CD4-positive, alpha-beta T cell treated with Interleukin-17A for 4 hours (primary cell): ENCODE measurements around the gene TLCD3A.
"Not testable (repeated sequence)": the region's sequence is repeated elsewhere in the genome, so short reads cannot be mapped to it uniquely, and the experiment has no call there.

Source experiments
- DNase-seq: peaks from one replicate; pipeline ENCODE4 v3.0.0-alpha.2; 2020; ENCODE audit warnings: mixed read lengths

Gene TLCD3A

DNA sequence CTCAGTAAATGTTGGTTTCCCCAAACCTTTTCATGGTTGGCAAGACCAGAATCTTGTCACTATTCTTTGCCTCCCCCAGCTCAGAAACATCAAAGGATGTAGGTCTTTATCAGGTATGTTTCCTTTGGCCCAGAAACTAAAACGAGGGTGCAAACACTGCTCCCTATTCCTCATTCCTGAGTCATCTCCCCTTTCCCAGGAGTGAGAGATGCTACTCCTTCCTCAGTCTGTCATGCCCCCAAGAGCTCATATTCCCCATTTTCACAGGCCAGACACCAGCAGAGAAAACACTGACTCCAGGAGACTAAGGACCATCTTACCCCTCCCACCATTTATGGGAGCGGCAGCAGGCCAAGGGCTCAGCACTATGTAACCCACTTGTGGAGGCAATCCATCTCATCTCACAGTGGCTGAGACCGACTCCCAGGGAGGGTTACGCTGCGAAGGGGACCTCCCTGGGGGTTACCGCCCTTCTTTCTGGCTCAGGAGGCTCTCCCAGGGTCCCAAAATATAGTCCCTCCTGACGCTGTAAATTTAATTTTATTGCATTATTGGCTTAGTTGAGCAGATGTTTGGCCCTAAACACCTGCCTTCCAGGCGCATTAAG lies 18.1 kb downstream of the TLCD3A start:
- DNase-seq = no peak

DNA sequence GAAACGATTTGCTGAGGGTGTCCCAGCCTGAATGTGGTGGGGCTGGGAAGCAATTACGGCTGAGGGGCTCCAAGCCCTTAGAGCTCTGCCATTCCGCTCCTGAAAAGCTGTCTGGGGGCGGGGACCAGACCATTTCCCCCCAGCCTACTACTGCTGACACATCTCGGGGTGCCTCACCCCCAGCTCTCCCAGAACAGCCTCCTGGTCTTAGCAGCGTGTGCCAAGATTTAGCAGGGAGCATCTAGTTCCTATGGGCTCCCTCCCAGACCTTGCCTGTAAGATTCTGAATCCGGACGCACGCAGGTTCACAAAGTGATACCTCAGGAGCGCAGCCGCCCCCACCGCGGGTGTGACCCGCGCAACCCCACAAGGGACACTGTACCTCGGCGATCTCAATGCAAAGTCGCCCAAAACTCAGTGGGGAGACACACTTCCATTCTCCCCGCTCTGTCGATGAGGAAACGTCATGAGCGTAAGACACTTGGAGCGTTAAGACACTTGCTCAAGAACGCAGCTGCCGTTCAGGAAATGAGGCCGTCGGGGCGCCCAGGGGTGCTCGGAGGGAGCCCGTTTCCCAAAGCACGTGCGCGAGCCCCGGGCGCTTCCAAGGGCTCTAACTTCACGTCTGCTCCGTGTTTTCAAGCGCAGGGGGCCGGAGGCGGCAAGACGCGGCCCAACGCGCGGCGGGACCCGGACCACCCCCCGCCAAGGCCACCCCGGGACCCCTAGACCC lies 19.0 kb downstream of the TLCD3A start:
- peak; percentile 65 for DNase-seq

DNA sequence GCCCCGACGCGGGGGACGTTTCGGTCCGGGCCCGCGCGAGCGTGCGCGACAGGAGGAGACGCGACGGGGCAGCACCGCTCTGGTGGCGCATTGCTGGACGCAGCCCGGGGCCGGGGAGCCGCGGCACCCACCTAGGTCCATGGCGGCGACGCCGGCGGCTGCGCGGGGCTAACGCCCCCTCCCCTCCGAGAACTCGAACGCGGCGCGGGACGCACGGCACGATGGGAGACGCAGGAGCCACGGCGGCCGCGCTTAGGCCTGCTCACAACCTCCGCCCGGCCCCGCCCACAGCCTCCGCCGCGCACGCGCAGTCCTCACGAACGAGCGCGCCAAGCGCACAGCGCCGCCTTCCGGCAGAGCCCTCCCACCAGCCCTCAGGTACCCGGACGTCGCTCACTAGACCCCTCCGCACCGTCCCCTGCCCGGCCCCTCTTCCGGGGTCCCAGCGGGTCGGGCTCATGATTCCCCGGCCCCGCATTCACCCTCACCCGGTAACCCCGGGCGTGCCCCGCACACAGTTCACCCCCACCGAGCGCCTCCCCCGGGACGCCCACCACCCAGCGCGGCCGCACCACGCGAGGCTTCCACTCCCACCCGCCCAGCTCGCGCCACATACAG lies 19.7 kb downstream of the TLCD3A start, which contains the start of gene GEMIN4:
TSS of gene GEMIN4 (minus strand) at position 263 of the 618 bp plus-strand sequence. CDS start at position 141, 122 bp downstream.
- DNase-seq = peak; percentile 99

DNA sequence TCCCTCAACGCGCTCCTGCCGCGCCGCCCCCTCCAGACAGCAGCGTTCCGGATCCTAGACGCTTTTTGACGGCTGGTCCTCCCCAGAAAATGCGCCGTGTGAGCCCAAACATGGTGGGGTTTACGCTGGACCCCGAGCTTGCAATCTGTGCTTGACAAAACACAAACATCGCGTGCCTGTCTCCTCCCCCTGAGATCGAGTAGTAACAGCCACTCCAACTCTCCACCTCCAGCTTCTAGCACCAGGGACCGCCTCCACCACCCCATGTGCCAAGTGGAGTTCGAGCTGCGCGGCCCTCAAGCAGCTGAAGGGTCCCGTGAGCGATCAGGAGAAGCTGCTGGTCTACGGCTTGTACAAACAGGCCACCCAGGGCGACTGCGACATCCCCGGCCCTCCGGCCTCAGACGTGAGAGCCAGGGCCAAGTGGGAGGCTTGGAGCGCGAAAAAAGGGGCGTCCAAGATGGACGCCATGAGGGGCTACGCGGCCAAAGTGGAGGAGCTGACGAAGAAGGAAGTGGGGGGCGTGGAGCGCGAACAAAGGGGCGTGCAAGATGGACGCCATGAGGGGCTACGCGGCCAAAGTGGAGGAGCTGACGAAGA lies 20.3 kb downstream of the TLCD3A start:
- DNase-seq = no peak

DNA sequence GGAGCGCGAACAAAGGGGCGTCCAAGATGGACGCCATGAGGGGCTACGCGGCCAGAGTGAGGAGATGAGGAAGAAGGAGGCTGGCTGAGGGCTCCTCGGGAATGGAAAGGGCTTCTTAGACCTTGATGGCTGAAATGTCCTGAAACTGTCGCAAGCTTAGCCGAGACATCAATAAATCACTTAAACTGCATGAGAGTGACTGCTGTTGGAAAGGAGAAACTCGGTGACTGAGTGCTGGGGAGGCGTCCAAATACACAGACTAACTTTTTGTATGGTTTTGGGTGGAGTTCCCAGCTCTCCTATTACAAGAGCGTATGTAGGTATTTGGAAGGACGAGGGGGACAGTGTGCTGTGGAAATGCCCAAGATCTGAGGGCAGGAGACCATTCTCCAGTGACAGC lies 21.0 kb downstream of the TLCD3A start:
- DNase-seq = no peak

DNA sequence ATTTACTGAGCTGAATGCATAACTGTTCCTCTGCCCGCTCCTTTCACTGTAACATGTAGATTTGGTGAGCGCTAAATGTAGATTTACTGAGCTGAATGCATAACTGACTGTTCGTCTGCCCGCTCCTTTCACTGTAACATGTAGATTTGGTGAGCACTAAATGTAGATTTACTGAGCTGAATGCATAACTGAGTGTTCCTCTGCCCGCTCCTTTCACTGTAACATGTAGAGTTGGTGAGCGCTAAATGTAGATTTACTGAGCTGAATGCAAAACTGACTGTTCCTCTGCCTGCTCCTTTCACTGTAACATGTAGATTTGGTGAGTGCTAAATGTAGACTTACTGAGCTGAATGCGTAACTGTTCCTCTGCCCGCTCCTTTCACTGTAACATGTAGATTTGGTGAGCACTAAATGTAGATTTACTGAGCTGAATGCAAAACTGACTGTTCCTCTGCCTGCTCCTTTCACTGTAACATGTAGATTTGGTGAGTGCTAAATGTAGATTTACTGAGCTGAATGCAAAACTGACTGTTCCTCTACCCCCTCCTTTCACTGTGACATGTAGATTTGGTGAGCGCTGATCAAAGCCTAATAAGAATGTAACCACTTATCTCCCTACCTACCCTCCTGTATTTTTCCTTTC lies 23.0 kb downstream of the TLCD3A start:
- DNase-seq = not testable (repeated sequence)

DNA sequence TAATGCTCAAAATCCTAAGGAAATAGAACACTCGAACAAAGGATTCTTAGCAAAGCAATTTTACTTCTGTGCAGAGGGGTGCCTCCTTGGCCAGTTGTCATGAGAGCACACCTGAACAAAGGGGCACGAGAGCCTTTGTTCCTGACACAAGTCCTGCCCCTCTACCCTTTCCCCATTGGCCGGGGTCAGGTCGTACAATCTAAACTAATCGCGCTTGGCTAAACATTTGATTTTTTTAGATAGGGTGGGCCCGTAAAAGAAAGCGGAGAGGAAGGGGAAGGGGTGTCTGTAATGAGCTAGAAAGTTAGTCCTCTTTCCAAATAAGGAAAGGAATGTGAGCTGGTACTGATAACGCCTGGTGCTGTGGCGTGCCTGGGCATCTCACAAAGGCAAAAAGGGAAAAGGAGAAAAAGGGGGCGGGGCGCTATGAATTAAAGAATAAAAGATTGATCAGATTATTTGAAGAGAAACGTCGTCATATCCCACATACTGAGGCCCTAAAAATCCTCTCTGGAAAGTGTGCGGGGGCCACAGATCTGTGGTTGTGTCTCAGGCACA lies 23.7 kb downstream of the TLCD3A start:
- not testable (repeated sequence) for DNase-seq

DNA sequence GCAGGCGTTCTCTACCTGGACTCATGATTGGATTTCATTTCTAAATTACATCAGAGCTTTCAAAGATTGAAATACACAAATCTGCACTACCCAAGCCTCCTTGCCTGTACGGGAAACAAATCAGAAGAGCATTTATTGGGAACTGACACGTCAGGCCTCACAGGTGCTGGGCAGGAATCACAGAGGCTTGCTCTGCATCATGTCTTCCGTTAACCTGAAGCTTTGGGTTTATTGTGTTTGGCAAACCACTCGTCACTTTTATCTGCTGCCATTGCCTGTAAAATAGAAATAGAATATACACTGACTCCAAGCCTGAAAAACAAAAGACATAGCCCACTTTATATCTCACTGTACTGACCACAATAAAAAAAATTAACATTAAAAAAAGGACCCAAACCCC lies 27.6 kb downstream of the TLCD3A start:
- no peak for DNase-seq

DNA sequence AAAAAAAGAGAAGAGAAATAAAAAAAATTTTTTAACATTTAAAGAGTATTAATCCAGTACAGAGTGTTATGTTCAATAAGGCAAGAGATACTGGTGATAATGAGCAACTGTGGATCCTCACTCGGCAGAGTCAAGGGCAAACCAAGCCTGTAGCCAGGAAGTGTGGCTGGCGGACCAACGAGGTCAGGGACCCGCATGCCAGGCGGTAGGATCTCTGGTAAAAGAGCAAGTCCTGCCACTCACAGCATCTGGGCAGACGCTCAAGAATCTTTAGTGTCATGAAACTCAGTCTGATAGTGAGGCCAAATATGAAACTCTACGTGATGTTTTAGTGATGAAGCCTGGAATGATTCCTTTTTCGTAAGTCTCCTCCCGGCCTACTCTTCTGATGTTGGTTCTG lies 28.0 kb downstream of the TLCD3A start:
- DNase-seq = no peak

DNA sequence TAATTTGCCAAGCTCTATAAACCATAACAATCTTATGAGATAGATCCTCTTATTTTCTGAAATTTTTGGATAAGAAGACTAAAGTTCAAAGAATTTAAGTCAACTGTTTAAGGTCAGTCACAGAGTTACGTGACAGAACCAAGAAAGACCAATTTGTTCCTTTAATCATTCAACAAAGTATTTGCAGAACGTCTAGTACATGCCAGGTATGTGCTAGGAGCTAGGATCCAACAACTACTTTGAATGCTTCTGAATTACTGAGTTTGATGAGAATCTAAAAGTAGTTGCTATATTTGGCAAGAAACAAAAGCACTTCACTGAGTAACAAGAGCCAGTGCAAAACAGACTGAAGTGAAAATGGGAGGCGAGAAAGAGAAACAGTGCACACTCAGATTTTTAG lies 34.7 kb downstream of the TLCD3A start:
- no peak for DNase-seq

DNA sequence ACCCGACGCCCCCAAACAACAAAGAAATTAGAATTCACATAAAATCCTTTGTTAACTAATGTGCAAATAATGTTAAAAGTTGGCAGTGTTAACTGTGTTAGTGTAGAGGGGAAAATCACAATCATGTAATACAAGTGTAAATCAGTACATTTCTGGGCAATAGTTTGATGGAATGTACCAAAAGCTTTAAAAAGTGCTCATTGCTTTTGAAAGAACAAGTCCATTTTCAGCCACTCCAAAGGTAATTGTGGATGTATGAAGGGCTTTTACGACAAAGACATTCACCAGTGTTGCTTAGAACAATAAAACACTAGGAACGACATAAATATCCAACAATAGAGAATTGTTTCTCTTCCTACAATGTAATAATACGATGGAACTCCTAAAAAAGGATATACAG lies 40.6 kb downstream of the TLCD3A start:
- no peak for DNase-seq

DNA sequence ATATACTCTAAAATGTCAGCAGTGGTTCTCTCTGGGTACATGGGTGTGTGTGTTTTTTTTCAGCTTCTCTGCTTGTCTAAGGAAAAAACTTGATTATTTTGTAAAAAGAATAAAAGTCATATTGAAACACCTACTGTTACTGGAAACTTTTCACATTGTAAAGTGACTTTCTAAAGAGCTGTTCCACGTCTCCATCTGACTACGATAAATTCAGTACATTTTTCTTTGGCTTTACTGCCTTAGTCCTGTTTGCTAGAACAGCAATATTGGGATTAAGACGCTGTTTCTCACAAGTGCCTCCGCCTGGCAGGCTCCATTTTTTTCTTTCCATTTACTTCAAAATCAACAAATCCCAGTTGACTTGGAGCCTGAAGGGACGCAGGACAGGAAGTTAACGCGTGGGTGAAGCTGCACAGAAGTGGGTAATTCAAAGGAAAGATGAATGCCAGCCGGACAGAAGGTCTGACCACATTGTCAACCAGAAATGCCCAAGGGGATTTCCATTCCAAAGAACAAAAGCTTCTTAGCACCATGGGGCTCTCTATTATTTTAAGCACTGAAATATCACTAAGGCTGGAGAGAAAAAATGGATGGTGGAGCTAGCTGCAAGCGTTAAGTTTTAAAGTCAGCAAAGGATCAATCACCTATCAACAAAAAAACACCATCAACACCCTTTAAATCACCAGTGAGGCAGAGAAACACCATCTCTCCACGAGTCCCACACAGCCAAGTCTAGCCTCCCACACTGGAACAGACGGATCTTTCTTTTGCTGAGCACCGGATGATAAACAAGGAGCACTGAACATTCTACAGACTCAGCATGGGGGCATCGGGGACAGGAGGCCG lies 41.3 kb downstream of the TLCD3A start:
- no peak for DNase-seq

DNA sequence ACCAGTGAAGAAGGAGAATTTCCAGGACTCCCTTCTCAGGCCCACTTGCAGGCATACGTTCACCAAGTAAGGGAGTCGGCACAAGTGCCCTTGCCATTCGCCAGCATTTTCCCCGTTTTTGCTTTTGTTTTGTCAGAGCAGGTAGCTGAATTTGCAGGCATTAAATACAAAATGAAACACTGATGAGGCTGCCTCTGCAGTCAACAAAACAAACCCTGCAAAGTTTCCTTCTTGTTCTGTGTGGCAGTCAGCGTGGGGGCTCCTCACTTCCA lies 41.9 kb downstream of the TLCD3A start:
- no peak for DNase-seq

DNA sequence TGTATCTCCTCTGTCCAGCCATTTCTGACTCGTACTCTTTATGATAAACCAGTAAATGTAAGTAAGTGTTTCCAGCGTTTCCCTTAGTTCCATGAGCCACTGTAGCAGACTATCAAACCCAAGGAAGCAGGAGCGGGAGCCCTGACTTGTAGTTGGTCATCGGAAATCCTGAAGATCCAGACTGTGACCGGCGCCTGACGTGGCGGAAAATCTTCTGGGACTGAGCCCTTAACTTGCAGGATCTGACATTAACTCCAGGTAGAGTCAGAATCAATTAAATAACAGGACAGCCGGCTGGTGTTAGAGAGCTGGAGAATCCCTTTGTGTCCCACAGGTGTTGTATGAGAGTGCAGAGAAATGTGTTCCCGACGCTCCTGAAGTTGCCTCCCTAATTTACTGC lies 45.7 kb downstream of the TLCD3A start:
- DNase-seq = no peak

DNA sequence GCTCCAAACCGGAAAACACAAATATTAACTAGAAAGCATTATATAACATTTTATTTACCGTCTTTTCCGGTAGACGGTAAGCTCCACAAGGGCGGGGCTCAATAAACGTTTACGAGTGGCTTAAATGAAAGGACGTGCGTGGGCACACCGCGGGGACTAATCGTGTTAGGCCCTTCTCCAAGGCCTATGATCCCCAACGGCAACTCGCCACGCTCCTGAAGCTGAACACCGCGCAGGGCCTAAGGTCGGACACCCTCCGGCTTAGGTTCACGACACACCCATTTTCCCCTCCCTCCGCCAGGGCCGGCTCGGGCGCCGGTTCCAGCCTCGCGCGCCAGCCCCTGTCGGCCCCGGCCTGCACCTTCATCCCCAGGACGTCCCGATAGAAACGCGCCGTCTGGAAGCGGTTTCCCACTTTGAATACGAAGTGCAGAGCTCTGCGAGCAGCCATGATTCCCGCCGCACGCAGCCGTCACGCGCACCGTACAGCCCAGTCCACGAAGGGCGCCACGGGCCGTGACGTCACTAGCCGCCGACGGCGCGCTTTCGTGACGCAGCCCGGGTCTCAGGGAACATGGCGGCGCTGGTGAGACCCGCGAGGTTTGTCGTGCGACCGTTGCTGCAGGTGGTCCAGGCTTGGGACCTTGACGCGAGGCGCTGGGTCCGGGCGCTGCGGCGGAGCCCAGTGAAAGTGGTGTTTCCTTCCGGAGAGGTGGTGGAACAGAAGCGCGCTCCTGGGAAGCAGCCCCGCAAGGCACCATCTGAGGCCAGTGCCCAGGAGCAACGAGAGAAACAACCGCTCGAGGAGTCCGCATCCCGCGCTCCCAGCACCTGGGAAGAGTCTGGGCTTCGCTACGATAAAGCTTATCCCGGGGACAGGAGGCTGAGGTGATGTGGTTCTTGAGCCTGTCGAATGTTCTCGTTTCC lies 49.7 kb downstream of the TLCD3A start, which contains the start of the genes GLOD4 and MRM3:
TSS of gene GLOD4 (minus strand) at position 476 of the 927 bp plus-strand sequence. CDS start at position 451, 25 bp downstream.
TSS of gene MRM3 (plus strand) at position 549 of the 927 bp plus-strand sequence. CDS start at position 575, 26 bp downstream.
- peak; percentile 94 for DNase-seq

DNA sequence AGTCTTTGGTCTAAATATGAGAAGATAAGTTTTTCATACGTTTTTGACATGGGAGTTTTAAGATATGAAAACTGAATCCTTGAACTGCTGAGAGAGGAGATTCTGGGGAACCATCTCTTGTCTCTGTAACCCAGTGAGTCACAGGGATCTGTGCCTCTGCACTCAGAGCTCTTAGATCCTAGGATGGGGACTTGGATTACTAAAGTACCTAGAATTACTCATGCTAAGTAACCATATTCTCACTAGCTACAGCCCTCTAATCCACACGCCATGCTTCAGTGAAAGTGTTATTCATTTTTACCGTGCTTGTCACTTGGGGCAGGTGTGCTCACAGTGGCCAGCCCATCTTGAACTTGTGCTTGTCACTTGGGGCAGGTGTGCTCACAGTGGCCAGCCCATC lies 51.7 kb downstream of the TLCD3A start:
- no peak for DNase-seq

DNA sequence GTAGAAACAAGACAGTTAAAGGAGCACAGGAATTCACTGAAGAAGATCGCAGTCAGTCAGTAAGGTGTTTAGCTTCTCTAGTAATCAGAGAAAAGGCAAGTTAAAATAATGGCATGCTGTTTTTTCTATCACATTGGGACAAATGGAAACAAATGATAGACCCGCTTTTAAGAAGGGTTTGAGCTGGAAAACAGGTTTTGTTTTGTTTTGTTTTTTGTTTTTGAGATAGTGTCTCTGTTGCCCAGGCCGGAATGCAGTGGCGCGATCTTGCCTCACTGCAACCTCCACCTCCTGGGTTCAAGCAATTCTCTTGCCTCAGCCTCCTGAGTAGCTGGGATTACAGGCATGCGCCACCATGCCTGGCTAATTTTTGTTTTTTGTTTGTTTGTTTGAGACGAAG lies 53.5 kb downstream of the TLCD3A start:
- not testable (repeated sequence) for DNase-seq

DNA sequence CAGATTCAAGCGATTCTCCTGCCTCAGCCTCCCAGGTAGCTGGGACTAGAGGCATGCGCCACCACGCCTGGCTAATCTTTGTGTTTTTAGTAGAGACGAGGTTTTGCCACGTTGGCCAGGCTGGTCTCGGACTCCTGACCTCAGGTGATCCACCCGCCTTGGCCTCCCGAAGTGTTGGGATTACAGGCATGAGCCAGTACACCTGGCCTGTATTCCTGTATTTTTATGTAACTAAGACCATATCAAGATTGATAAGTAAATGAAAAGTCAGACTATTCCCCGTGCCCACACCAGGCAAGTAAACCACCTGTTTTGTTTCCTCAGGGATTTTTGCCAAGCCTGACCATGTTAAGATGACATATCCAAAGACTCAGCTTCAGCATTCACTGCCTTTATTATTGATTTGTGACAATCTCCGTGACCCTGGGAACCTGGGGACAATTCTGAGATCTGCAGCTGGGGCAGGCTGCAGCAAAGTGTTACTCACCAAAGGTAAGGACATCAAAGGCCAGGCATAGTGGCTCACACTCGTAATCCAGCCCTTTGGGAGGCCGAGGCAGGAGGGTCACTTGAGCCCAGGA lies 55.3 kb downstream of the TLCD3A start:
- no peak for DNase-seq

DNA sequence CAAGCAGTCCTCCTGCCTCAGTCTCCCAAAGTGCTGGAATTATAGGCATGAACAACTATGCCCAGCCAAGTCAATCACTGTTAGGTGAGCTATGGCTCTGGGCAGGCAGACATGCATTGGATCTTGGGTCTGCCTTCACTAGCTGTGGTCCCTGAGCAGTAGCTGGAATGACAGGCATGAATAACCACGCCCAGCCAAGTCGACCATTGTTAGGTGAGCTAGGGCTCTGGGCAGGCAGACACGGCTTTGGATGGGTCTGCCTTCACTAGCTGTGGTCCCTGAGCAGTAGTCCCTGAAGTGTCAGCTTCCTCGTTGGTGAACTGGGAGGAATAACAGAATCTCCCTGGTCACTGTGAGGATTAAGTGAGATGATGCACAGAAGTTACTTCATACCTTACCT lies 56.2 kb downstream of the TLCD3A start:
- no peak for DNase-seq

DNA sequence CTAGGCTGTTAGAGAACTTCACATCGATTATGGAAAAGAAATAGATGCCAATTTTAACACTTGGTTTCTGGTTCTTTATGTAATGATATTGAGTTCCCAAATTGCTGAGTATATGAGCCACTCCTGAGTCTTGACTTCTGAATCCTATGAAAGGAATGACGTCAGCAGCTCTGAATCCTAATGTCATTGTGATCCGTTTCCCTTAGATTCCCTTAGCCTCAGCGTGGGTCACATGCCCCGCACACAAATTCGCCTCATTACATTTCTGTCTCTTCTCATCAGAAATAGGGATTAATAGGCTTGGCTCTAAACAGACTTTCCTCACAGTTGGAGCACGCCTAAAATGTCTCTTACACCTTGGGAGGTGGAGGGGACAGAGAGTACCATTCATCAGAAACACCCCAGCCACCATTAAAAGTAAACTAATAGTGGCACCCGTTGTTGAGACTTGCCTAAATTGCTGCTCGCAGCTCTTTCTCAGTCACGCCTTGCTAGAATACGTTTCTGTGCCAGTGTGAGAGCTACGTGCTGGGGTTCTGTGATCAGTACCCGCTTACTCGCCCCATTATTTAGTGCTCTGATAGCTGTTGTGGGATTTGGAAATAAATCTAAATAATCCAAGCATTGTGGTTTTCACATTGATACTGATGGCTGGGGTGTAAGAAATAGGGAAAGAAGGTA lies 56.9 kb downstream of the TLCD3A start:
- DNase-seq = no peak
